ENCODE data around the gene GIGYF1.
"Not testable (repeated sequence)": the region's sequence is repeated elsewhere in the genome, so short reads cannot be mapped to it uniquely, and the experiment has no call there.

The GIGYF1 gene

DNA sequence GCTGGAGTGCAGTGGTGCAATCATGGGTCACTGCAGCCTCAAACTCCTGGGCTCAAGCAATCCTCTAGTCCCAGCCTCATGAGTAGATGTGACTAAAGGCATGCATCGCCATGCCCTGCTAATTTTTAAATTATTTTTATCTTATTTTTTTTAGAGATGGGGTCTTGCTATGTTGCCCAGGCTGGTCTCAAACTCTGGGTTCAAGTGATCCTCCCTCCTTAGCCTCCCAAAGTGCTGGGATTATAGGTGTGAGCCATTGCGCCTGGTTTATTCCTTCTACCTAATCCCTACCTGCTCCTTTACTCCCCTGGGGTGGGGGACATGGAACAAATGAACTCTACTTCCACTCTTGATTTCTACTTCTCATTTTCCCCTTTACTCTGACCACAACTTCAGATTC, 30.3 kb upstream of the GIGYF1 start:
- not testable (repeated sequence) for H3K9ac ChIP-seq (ENCODE audit: low read length in 5 of 5); H3K36me3 ChIP-seq (ENCODE audit: control insufficient read depth in 5 of 5, insufficient read depth in 5 of 5, low read length in 5 of 5); H3K27ac ChIP-seq (ENCODE audit: low read depth, low read length); H3K4me3 ChIP-seq (ENCODE audit: low read depth in 1 of 5, low read length in 5 of 5); H3K9me3 ChIP-seq (ENCODE audit: control insufficient read depth in 5 of 5, low read length in 5 of 5); H3K4me1 ChIP-seq (ENCODE audit: control insufficient read depth in 5 of 5, insufficient read depth in 5 of 5, low read length in 5 of 5)
- peaks cover 18 to 40% (median 32%) of the 10 kb centered on the region in 5 donors for H3K27me3 ChIP-seq (ENCODE audit: control insufficient read depth in 5 of 5, insufficient read depth in 4 of 5, low read length in 5 of 5)

DNA sequence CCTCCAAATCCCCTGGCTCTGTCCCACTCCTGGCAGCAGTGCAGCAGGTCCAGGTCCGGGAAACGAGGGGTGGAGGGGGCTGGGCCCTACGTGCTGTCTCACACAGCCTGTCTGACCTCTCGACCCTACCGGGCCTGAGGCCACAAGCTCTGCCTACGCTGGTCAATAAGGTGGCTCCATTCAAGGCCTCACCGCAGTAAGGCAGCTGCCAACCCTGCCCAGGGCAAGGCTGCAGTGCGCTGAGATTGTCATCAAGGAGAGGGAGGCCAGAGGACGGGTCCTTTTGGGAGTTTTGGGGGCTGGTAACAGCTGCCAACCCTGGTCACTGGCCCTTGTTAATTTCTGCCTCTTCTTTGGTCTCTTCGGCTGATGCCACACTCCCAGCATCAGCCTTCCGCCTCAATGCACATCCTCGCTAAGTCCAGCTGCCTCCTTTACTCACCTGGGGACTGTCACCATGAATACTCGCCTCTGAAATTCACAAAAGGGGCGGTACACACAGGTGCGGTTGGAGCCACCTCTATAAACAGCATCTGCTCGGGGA, 29.8 kb upstream of the GIGYF1 start:
- H3K9me3 ChIP-seq (ENCODE audit: control insufficient read depth in 5 of 5, low read length in 5 of 5), result no peaks in the 10 kb centered on the region
- H3K27me3 ChIP-seq (ENCODE audit: control insufficient read depth in 5 of 5, insufficient read depth in 4 of 5, low read length in 5 of 5), result peaks cover 19 to 40% (median 32%) of the 10 kb centered on the region in 5 donors
- H3K36me3 ChIP-seq (ENCODE audit: control insufficient read depth in 5 of 5, insufficient read depth in 5 of 5, low read length in 5 of 5), result no peaks in the 10 kb centered on the region
- no peak overlapping the region for H3K4me3 ChIP-seq (ENCODE audit: low read depth in 1 of 5, low read length in 5 of 5)
- no peak overlapping the region for H3K27ac ChIP-seq (ENCODE audit: low read depth, low read length)
- H3K9ac ChIP-seq (ENCODE audit: low read length in 5 of 5), result no peak overlapping the region
- peaks cover 0 to 4% (median 0%) of the 10 kb centered on the region in 5 donors for H3K4me1 ChIP-seq (ENCODE audit: control insufficient read depth in 5 of 5, insufficient read depth in 5 of 5, low read length in 5 of 5)

DNA sequence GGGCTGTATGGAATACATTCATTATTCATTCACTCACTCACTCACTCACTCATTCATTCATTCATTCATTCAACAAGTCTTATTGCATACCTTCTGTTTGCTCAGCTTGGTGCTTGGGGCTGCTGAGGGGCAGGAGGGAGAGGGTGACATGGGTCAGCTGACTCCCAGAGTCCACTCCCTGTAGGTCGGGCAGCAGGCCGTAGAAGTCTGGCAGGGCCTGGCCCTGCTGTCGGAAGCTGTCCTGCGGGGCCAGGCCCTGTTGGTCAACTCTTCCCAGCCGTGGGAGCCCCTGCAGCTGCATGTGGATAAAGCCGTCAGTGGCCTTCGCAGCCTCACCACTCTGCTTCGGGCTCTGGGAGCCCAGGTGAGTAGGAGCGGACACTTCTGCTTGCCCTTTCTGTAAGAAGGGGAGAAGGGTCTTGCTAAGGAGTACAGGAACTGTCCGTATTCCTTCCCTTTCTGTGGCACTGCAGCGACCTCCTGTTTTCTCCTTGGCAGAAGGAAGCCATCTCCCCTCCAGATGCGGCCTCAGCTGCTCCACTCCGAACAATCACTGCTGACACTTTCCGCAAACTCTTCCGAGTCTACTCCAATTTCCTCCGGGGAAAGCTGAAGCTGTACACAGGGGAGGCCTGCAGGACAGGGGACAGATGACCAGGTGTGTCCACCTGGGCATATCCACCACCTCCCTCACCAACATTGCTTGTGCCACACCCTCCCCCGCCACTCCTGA, 28.6 kb upstream of the GIGYF1 start:
- Histone ChIP-seq H3K36me3 (ENCODE audit: control insufficient read depth in 5 of 5, insufficient read depth in 5 of 5, low read length in 5 of 5) (no peaks in the 10 kb centered on the region), H3K27me3 (ENCODE audit: control insufficient read depth in 5 of 5, insufficient read depth in 4 of 5, low read length in 5 of 5) (peaks cover 19 to 36% (median 32%) of the 10 kb centered on the region in 5 donors), H3K9ac (ENCODE audit: low read length in 5 of 5) (no peak overlapping the region), H3K4me1 (ENCODE audit: control insufficient read depth in 5 of 5, insufficient read depth in 5 of 5, low read length in 5 of 5) (peaks cover 0 to 4% (median 0%) of the 10 kb centered on the region in 5 donors), H3K27ac (ENCODE audit: low read depth, low read length) (no peak overlapping the region), H3K4me3 (ENCODE audit: low read depth in 1 of 5, low read length in 5 of 5) (no peak overlapping the region), H3K9me3 (ENCODE audit: control insufficient read depth in 5 of 5, low read length in 5 of 5) (peaks cover 0 to 4% (median 3%) of the 10 kb centered on the region in 5 donors)

DNA sequence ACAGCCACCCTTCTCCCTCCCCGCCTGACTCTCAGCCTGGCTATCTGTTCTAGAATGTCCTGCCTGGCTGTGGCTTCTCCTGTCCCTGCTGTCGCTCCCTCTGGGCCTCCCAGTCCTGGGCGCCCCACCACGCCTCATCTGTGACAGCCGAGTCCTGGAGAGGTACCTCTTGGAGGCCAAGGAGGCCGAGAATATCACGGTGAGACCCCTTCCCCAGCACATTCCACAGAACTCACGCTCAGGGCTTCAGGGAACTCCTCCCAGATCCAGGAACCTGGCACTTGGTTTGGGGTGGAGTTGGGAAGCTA, 27.4 kb upstream of the GIGYF1 start:
- H3K9ac ChIP-seq (ENCODE audit: low read length in 5 of 5), result no peak overlapping the region
- no peak overlapping the region for H3K4me3 ChIP-seq (ENCODE audit: low read depth in 1 of 5, low read length in 5 of 5)
- peaks cover 0 to 4% (median 0%) of the 10 kb centered on the region in 5 donors for H3K4me1 ChIP-seq (ENCODE audit: control insufficient read depth in 5 of 5, insufficient read depth in 5 of 5, low read length in 5 of 5)
- peaks cover 0 to 5% (median 3%) of the 10 kb centered on the region in 5 donors for H3K9me3 ChIP-seq (ENCODE audit: control insufficient read depth in 5 of 5, low read length in 5 of 5)
- H3K36me3 ChIP-seq (ENCODE audit: control insufficient read depth in 5 of 5, insufficient read depth in 5 of 5, low read length in 5 of 5), result no peaks in the 10 kb centered on the region
- peaks cover 19 to 36% (median 32%) of the 10 kb centered on the region in 5 donors for H3K27me3 ChIP-seq (ENCODE audit: control insufficient read depth in 5 of 5, insufficient read depth in 4 of 5, low read length in 5 of 5)
- H3K27ac ChIP-seq (ENCODE audit: low read depth, low read length), result no peak overlapping the region

DNA sequence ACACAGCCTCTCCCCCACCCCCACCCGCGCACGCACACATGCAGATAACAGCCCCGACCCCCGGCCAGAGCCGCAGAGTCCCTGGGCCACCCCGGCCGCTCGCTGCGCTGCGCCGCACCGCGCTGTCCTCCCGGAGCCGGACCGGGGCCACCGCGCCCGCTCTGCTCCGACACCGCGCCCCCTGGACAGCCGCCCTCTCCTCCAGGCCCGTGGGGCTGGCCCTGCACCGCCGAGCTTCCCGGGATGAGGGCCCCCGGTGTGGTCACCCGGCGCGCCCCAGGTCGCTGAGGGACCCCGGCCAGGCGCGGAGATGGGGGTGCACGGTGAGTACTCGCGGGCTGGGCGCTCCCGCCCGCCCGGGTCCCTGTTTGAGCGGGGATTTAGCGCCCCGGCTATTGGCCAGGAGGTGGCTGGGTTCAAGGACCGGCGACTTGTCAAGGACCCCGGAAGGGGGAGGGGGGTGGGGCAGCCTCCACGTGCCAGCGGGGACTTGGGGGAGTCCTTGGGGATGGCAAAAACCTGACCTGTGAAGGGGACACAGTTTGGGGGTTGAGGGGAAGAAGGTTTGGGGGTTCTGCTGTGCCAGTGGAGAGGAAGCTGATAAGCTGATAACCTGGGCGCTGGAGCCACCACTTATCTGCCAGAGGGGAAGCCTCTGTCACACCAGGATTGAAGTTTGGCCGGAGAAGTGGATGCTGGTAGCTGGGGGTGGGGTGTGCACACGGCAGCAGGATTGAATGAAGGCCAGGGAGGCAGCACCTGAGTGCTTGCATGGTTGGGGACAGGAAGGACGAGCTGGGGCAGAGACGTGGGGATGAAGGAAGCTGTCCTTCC, 26.8 kb upstream of the GIGYF1 start:
- Histone ChIP-seq H3K36me3 (ENCODE audit: control insufficient read depth in 5 of 5, insufficient read depth in 5 of 5, low read length in 5 of 5) (no peaks in the 10 kb centered on the region), H3K9me3 (ENCODE audit: control insufficient read depth in 5 of 5, low read length in 5 of 5) (peaks cover 0 to 5% (median 3%) of the 10 kb centered on the region in 5 donors), H3K27me3 (ENCODE audit: control insufficient read depth in 5 of 5, insufficient read depth in 4 of 5, low read length in 5 of 5) (peaks cover 17 to 36% (median 32%) of the 10 kb centered on the region in 5 donors), H3K27ac (ENCODE audit: low read depth, low read length) (no peak overlapping the region), H3K9ac (ENCODE audit: low read length in 5 of 5) (no peak overlapping the region), H3K4me1 (ENCODE audit: control insufficient read depth in 5 of 5, insufficient read depth in 5 of 5, low read length in 5 of 5) (peaks cover 0 to 4% (median 0%) of the 10 kb centered on the region in 5 donors), H3K4me3 (ENCODE audit: low read depth in 1 of 5, low read length in 5 of 5) (no peak overlapping the region)

DNA sequence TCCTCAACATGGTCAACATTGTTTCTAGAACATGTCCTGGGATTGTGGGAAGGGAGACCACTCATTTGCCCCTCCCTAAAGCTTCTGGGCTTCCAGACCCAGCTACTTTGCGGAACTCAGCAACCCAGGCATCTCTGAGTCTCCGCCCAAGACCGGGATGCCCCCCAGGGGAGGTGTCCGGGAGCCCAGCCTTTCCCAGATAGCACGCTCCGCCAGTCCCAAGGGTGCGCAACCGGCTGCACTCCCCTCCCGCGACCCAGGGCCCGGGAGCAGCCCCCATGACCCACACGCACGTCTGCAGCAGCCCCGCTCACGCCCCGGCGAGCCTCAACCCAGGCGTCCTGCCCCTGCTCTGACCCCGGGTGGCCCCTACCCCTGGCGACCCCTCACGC, 26.2 kb upstream of the GIGYF1 start, which contains the start of gene EPO:
EPO (plus strand) TSS at position 190 of the 392 bp plus-strand sequence. CDS start 513 bp downstream, outside the sequence.
- Histone ChIP-seq H3K4me1 (ENCODE audit: control insufficient read depth in 5 of 5, insufficient read depth in 5 of 5, low read length in 5 of 5) (peaks cover 0 to 4% (median 0%) of the 10 kb centered on the region in 5 donors), H3K4me3 (ENCODE audit: low read depth in 1 of 5, low read length in 5 of 5) (no peak within 1 kb of the TSS), H3K27ac (ENCODE audit: low read depth, low read length) (no peak within 1 kb of the TSS), H3K9ac (ENCODE audit: low read length in 5 of 5) (no peak within 1 kb of the TSS), H3K36me3 (ENCODE audit: control insufficient read depth in 5 of 5, insufficient read depth in 5 of 5, low read length in 5 of 5) (no peaks in the 10 kb centered on the region), H3K9me3 (ENCODE audit: control insufficient read depth in 5 of 5, low read length in 5 of 5) (peaks cover 0 to 5% (median 3%) of the 10 kb centered on the region in 5 donors), H3K27me3 (ENCODE audit: control insufficient read depth in 5 of 5, insufficient read depth in 4 of 5, low read length in 5 of 5) (peaks cover 14 to 36% (median 32%) of the 10 kb centered on the region in 5 donors)

DNA sequence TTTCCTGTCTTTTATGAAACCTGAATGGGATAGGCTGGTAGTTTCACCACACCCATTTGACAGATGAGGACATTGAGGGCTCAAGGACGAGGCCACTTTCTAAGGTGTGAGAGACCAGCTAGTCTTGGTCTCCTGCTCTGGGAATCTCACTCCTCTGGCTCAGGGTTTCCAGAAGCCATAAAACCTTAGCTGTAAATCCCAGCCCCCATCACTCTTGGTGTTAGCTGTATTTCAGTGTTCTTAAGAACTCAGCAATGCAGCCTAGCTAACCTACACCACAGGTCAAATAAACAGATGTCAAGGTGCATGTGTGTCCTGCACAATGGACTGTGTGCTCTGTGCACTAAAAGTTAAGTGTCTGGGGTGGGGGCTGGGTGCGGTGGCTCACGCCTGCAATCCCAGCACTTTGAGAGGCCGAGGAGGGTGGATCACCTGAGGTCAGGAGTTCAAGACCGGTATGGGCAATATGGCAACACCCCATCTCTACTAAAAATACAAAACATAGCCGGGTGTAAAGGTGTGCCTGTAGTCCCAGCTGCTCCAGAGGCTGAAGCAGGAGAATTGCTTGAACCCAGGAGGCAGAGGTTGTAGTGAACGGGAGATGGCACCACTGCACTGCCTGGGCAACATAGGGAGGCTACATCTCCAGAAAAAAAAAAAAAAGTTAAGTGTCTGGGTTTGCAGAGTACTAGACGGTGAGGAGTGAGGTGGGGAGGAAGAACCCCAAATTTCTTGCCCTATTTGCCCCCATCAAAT, 25.7 kb upstream of the GIGYF1 start:
- Histone ChIP-seq H3K27ac (ENCODE audit: low read depth, low read length) (no peak overlapping the region), H3K27me3 (ENCODE audit: control insufficient read depth in 5 of 5, insufficient read depth in 4 of 5, low read length in 5 of 5) (peaks cover 14 to 35% (median 32%) of the 10 kb centered on the region in 5 donors), H3K9me3 (ENCODE audit: control insufficient read depth in 5 of 5, low read length in 5 of 5) (peaks cover 0 to 5% (median 3%) of the 10 kb centered on the region in 5 donors), H3K4me1 (ENCODE audit: control insufficient read depth in 5 of 5, insufficient read depth in 5 of 5, low read length in 5 of 5) (peaks cover 0 to 4% (median 0%) of the 10 kb centered on the region in 5 donors), H3K36me3 (ENCODE audit: control insufficient read depth in 5 of 5, insufficient read depth in 5 of 5, low read length in 5 of 5) (no peaks in the 10 kb centered on the region), H3K4me3 (ENCODE audit: low read depth in 1 of 5, low read length in 5 of 5) (no peak overlapping the region), H3K9ac (ENCODE audit: low read length in 5 of 5) (no peak overlapping the region)

DNA sequence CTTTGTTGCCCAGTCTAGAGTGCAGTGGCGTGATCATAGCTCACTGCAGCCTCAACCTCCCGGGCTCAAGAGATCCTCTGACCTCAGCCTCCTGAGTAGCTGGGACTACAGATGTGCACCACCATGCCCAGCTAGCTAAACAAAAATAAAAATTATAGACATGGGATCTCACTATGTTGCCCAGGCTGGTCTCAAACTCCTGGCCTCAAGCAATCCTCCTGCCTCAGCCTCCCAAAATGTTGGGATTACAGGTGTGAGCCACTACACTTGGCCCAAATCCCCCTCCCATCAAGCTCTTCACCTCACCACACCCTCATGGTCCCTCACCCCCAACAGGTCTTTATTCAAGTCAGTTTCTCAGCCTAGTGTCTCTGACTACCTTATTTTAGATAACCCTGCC, 23.0 kb upstream of the GIGYF1 start:
- not testable (repeated sequence) for H3K9me3 ChIP-seq (ENCODE audit: control insufficient read depth in 5 of 5, low read length in 5 of 5); H3K9ac ChIP-seq (ENCODE audit: low read length in 5 of 5); H3K27ac ChIP-seq (ENCODE audit: low read depth, low read length); H3K36me3 ChIP-seq (ENCODE audit: control insufficient read depth in 5 of 5, insufficient read depth in 5 of 5, low read length in 5 of 5); H3K4me3 ChIP-seq (ENCODE audit: low read depth in 1 of 5, low read length in 5 of 5); H3K4me1 ChIP-seq (ENCODE audit: control insufficient read depth in 5 of 5, insufficient read depth in 5 of 5, low read length in 5 of 5)
- H3K27me3 ChIP-seq (ENCODE audit: control insufficient read depth in 5 of 5, insufficient read depth in 4 of 5, low read length in 5 of 5), result peaks cover 14 to 26% (median 23%) of the 10 kb centered on the region in 5 donors

DNA sequence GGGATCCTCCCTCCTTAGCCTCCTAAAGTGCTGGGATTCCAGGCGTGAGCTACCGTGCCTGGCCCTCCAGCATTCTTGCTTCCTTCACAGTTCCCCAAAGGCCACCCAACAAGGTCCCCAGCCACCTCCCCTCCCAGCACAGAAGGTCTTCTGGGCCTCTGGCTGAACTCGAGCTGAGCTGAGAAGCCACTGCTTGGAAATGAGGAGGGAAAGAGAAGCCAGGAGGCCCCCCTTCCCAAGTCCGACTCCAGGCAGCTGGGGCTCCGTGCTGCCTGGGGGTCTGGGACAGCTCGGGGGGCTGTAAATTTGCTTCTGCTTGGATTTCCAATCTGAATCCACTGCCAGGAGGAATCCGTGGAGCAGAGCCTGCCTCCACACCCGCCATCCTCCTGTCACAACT, 20.7 kb upstream of the GIGYF1 start:
- H3K9me3 ChIP-seq (ENCODE audit: control insufficient read depth in 5 of 5, low read length in 5 of 5), result peaks cover 0 to 5% (median 3%) of the 10 kb centered on the region in 5 donors

More for the DNA sequence above, 20.7 kb upstream of the GIGYF1 start:
- no peak overlapping the region for H3K27ac ChIP-seq (ENCODE audit: low read depth, low read length)
- peaks cover 2 to 8% (median 4%) of the 10 kb centered on the region in 5 donors for H3K27me3 ChIP-seq (ENCODE audit: control insufficient read depth in 5 of 5, insufficient read depth in 4 of 5, low read length in 5 of 5)
- no peak overlapping the region for H3K9ac ChIP-seq (ENCODE audit: low read length in 5 of 5)
- peaks cover 0 to 3% (median 0%) of the 10 kb centered on the region in 5 donors for H3K36me3 ChIP-seq (ENCODE audit: control insufficient read depth in 5 of 5, insufficient read depth in 5 of 5, low read length in 5 of 5)
- no peaks in the 10 kb centered on the region for H3K4me1 ChIP-seq (ENCODE audit: control insufficient read depth in 5 of 5, insufficient read depth in 5 of 5, low read length in 5 of 5)
- H3K4me3 ChIP-seq (ENCODE audit: low read depth in 1 of 5, low read length in 5 of 5), result no peak overlapping the region
